PFSK-1 (cell line): ENCODE measurements around the gene LAMC1.

Experiments used
- REST ChIP-seq, 2 experiments: IDR thresholded peaks; 2 replicates each; pipeline versions ENCODE4 v1.6.1 to v1.8.0; 2011 to 2012; ENCODE audit warnings: low read depth in 2 of 2, low read length in 2 of 2, control low read depth in 1 of 2, inconsistent platforms in 1 of 2, mild to moderate bottlenecking in 1 of 2, moderate library complexity in 1 of 2; ENCODE audit not compliant: insufficient read depth in 1 of 2
- TAF1 ChIP-seq: IDR thresholded peaks from 2 replicates; pipeline ENCODE4 v1.6.1; 2012; ENCODE audit warnings: low read length, control low read depth, borderline replicate concordance; ENCODE audit not compliant: insufficient read depth

- TF ChIP-seq REST (IDR thresholded peaks at IDR 0.05; ENCODE audit: insufficient read depth in 1 of 2, low read depth in 2 of 2, low read length in 2 of 2) = no peak
- TF ChIP-seq TAF1 = no peak
Measured at GRCh38 chr1:183033205-183033604, 10.0 kb downstream of the LAMC1 start.
